NT2/D1 (cell line): ENCODE results near the gene BCAM.

Source experiments
- DNase-seq: peaks from one replicate; pipeline ENCODE4 v3.0.0-alpha.2; 2011; ENCODE audit warnings: low read depth, low spot score
- H3K27me3 ChIP-seq: 2 replicates; pipeline ENCODE4 v1.6.0; 2011; ENCODE audit warnings: mild to moderate bottlenecking; ENCODE audit not compliant: insufficient read length, insufficient read depth
- H3K36me3 ChIP-seq: 2 replicates; pipeline ENCODE4 v1.6.1; 2011; ENCODE audit warnings: mild to moderate bottlenecking, low read length, mixed read lengths; ENCODE audit not compliant: insufficient read depth, insufficient read length
- H3K4me1 ChIP-seq: 2 replicates; pipeline ENCODE4 v1.5.1; 2011; ENCODE audit not compliant: insufficient read depth, insufficient read length
- H3K4me3 ChIP-seq: 2 replicates; pipeline ENCODE4 v1.5.1; 2011; ENCODE audit warnings: low read depth; ENCODE audit not compliant: insufficient read length
- H3K9ac ChIP-seq: 2 replicates; pipeline ENCODE4 v1.6.0; 2011; ENCODE audit warnings: low read depth; ENCODE audit not compliant: insufficient read length
- H3K9me3 ChIP-seq: 2 replicates; pipeline ENCODE4 v1.5.1; 2011; ENCODE audit warnings: mild to moderate bottlenecking, low read length; ENCODE audit not compliant: insufficient read depth
- SUZ12 ChIP-seq: IDR thresholded peaks from 2 replicates; pipeline ENCODE4 v1.6.1; 2011; ENCODE audit not compliant: insufficient read length, insufficient read depth; ENCODE audit errors: extremely low read depth
- YY1 ChIP-seq: IDR thresholded peaks from 2 replicates; pipeline ENCODE4 v1.6.1; 2011; ENCODE audit not compliant: insufficient read length, insufficient read depth
- ZNF274 ChIP-seq: IDR thresholded peaks from 2 replicates; pipeline ENCODE4 v1.6.1; 2011; ENCODE audit warnings: mild to moderate bottlenecking, low read depth, low read length

Gene BCAM

GRCh38 chr19:44813841-44814470 lies 5.1 kb downstream of the BCAM start:
- no peaks in the 10 kb centered on the region for H3K9me3 ChIP-seq
- no peak overlapping the region for H3K9ac ChIP-seq
- TF ChIP-seq SUZ12 (no peak), ZNF274 (no peak), YY1 (no peak)
- peaks cover 30% of the 10 kb centered on the region for H3K36me3 ChIP-seq
- peaks cover 21% of the 10 kb centered on the region for H3K27me3 ChIP-seq
- no peak overlapping the region for H3K4me3 ChIP-seq
- H3K4me1 ChIP-seq = peaks cover 8% of the 10 kb centered on the region
- DNase-seq = no peak

- DNase-seq = no peak
- no peaks in the 10 kb centered on the region for H3K9me3 ChIP-seq
- H3K27me3 ChIP-seq = peaks cover 21% of the 10 kb centered on the region
- TF ChIP-seq ZNF274 = no peak
- TF ChIP-seq YY1 = no peak
- no peak for TF ChIP-seq SUZ12
- no peak overlapping the region for H3K9ac ChIP-seq
- peaks cover 35% of the 10 kb centered on the region for H3K36me3 ChIP-seq
- peaks cover 8% of the 10 kb centered on the region for H3K4me1 ChIP-seq
- no peak overlapping the region for H3K4me3 ChIP-seq
Measured at GRCh38 chr19:44814517-44814916, 5.6 kb downstream of the BCAM start.

- Histone ChIP-seq H3K27me3 (peaks cover 19% of the 10 kb centered on the region), H3K36me3 (peaks cover 35% of the 10 kb centered on the region), H3K4me3 (no peak overlapping the region), H3K4me1 (peaks cover 4% of the 10 kb centered on the region), H3K9me3 (no peaks in the 10 kb centered on the region), H3K9ac (no peak overlapping the region)
- DNase-seq = no peak
- no peak for TF ChIP-seq SUZ12
- no peak for TF ChIP-seq ZNF274
- no peak for TF ChIP-seq YY1
Measured at GRCh38 chr19:44816301-44816700, 7.4 kb downstream of the BCAM start.

GRCh38 chr19:44817725-44818465 lies 9.0 kb downstream of the BCAM start:
- peaks cover 17% of the 10 kb centered on the region for H3K27me3 ChIP-seq
- TF ChIP-seq ZNF274 (no peak), SUZ12 (no peak), YY1 (no peak)
- H3K4me1 ChIP-seq = no peaks in the 10 kb centered on the region
- no peak overlapping the region for H3K9ac ChIP-seq
- no peaks in the 10 kb centered on the region for H3K9me3 ChIP-seq
- H3K4me3 ChIP-seq = no peak overlapping the region
- DNase-seq = no peak
- peaks cover 34% of the 10 kb centered on the region for H3K36me3 ChIP-seq

GRCh38 chr19:44818466-44819031 lies 9.6 kb downstream of the BCAM start:
- no peak for TF ChIP-seq YY1
- TF ChIP-seq SUZ12 = no peak
- no peaks in the 10 kb centered on the region for H3K4me1 ChIP-seq

GRCh38 chr19:44819246-44819832 lies 10.4 kb downstream of the BCAM start:
- DNase-seq = no peak
- Histone ChIP-seq H3K9me3 (no peaks in the 10 kb centered on the region), H3K4me1 (no peaks in the 10 kb centered on the region), H3K27me3 (peaks cover 15% of the 10 kb centered on the region), H3K36me3 (peaks cover 22% of the 10 kb centered on the region), H3K9ac (no peak overlapping the region), H3K4me3 (no peak overlapping the region)
- TF ChIP-seq YY1 (no peak), ZNF274 (no peak), SUZ12 (no peak)

More at GRCh38 chr19:44818466-44819031, 9.6 kb downstream of the BCAM start:
- Histone ChIP-seq H3K9ac (no peak overlapping the region), H3K36me3 (peaks cover 29% of the 10 kb centered on the region), H3K27me3 (peaks cover 17% of the 10 kb centered on the region), H3K9me3 (no peaks in the 10 kb centered on the region), H3K4me3 (no peak overlapping the region)
- no peak for DNase-seq
